Sciatic nerve (tissue), 2 donors: ENCODE results near the gene MRPS18B. TPM values are rescaled to one million over a fixed set of nuclear protein-coding genes. Genes with fewer than 3 reads are reported as not detected.
"Not testable (repeated sequence)": the region's sequence is repeated elsewhere in the genome, so short reads cannot be mapped to it uniquely, and the experiment has no call there.

Experiments used
- ATAC-seq: fragments of 200-7000 bp; cut with Tn5 transposase; one replicate; pipeline ENCODE4 v1.9.1; 2020; ENCODE audit warnings: mild to moderate bottlenecking, moderate library complexity
- DNase-seq: peaks from one replicate; pipeline ENCODE4 v3.0.0-alpha.2; 2020; ENCODE audit warnings: low spot score
- intact Hi-C: fragments of 100-400 bp; cut with DNase I; formaldehyde crosslinking; loops from one replicate; pipeline ENCODE4 v1.14.2; 2022
- total RNA-seq: library from RNA; stranded (reverse); fragmentation: NEBNext Ultra II Directional; extraction: Animal tissue kit (Norgen Biotek cat#: 25700); gene quantifications from one replicate; pipeline ENCODE4 v1.2.1, GENCODE V29; 2021
- donor health status: DM: no; HTN: no; CAD: no.
- donor health status: DM: no; HTN: no; CAD: no.

The MRPS18B gene
- total RNA-seq, 1 donor from 2014 or later: 33.7 TPM

DNA sequence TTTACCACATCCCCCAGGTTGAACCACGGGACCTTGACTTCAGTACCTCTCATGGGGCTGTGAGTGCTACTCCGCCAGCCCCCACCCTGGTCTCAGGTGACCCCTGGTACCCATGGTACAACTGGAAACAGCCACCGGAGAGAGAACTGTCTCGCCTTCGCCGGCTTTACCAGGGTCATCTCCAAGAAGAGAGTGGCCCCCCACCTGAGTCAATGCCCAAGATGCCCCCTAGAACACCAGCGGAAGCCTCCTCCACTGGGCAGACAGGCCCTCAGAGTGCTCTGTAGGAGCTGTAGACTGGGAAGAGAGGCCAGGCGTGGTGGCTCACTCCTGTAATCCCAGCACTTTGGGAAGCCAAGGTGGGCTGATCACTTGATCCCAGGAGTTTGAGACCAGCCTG is 7.9 kb downstream of the MRPS18B start:
- no peak for ATAC-seq
- intact Hi-C loops: no loop called here

DNA sequence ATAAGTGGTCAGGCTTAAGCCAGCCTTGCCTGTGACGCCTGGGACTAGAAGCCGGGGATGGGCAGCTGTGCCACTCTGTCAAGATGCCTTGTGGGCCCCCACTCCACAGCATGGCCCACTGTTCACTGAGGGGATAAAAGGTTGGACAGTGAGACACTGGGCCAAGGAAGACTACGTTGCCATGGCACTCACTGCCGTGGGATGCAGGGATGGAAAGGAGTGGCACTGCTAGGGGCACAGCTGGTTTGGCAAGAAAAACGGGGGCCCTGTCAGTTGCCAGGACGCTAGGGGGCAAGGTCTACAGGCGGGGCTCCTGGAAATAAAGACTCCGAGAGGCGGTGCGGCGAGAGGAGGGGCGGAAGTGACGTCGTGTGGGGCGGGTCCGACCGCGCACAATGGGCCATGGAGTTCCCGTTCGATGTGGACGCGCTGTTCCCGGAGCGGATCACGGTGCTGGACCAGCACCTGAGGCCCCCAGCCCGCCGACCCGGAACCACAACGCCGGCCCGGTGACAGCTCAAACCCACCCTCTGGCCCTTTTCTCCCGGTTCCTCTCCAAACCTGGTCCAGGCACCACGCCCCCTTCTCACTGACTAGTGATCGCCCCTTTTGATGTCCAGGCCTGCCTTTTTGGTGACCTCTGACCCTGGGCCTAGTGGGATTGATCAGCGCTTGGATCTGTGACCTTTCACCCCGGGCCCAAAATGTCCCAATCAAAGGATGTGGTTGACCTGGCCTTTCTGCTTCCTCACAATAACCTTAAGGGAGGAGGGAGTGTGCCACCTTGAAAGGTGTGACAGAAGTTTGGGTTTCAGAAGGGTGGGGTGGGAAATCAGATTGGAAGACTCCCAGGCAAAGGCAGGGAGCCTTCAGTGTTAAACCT is 9.1 kb downstream of the MRPS18B start, which contains the start of gene ATAT1:
ATAT1 (plus strand) TSS at position 391 of the 883 bp plus-strand sequence.
- DNase-seq (peak; percentile 93), ATAC-seq (peak; percentile 98)
- intact Hi-C loops: no loop called here

More for the DNA sequence above, 7.9 kb downstream of the MRPS18B start:
- DNase-seq: no peak

GRCh38 chr6:30635834-30636233 is 18.2 kb downstream of the MRPS18B start:
- DNase-seq (no peak), ATAC-seq (no peak)
- intact Hi-C loops: no loop called here

GRCh38 chr6:30640481-30640880 is 22.8 kb downstream of the MRPS18B start:
- intact Hi-C loops: no loop called here
- ATAC-seq (no peak), DNase-seq (no peak)

DNA sequence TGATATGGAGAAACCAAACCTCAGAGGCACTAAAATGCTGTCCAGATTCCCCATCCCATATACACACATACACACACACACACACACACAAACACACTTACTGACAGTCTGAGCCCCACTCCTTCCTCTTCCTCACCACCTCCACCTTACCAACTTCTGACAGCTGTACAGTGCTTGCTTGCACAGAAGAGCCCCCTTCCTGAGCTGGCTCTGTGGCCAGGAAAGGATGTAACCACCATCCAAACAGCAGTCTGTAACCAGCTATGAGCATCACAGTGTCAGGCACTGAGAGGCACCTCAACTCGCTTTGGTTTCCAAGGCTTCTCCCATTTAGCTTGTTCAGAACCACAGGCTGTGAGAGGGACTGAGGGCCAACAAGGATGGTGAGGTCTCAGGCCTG is 23.4 kb downstream of the MRPS18B start:
- DNase-seq (no peak), ATAC-seq (no peak)
- intact Hi-C loops: no loop called here

GRCh38 chr6:30643656-30644055 is 26.0 kb downstream of the MRPS18B start:
- intact Hi-C loops: no loop called here
- ATAC-seq (no peak), DNase-seq (no peak)

DNA sequence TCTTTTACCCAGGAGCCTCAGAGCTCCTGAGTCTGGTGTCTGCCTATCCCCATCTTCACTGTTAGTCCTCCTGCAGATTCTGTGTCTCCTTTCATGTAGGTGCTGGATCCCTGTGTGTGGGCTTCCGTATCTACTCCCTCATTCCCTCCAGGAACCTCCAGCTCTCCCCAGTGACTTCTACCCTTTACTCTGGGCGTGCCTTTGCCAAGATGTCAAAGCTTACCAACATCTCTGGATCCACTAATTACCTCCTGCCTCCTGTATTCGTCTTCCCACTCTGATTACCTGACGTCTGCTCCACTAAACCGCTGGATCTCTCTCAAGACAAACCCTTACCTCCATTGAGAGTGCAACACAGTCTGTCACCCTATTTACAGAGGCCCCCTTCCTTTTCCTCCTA is 27.1 kb downstream of the MRPS18B start:
- DNase-seq (no peak), ATAC-seq (no peak)
- intact Hi-C loops: no loop called here

GRCh38 chr6:30645989-30646388 is 28.3 kb downstream of the MRPS18B start:
- ATAC-seq: no peak
- intact Hi-C loops: no loop called here
- no peak for DNase-seq

DNA sequence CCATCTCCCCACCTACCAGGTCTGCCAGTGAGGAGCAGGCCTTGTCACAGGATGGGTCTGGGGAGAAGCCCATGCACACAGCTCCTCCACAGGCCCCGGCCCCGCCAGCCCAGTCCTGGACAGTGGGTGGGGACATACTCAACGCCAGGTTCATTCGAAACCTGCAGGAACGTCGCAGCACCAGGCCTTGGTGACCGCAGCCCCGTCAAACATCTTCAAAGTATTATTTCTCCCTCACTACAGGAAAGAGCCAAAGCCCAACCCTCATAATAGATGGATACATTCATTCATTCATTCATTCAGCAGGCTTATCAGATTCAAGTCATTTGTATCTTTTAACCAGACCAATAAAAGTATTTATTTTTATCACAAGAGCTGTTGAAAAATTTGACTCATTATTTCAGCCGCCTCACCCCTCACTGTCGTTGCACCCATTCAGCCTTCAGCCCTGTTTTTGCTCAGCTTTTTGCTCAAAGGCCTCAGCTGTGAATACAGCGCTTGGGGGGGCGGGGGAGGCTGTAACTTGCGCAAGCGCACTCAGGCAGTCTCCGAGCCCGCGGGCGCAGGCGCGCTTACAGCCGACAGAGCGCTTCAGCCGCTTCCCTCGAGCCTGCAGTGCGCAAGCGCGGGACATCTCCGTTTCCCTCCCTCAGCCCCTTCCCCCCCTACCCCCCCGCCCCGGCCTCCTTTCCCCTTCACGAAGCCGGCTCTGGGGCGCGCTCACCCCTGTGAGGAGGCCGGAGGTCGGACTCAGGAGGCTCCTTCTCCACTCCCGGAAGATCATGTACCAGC is 29.0 kb downstream of the MRPS18B start, which contains the start of gene C6orf136:
C6orf136 (plus strand) TSS at position 684 of the 792 bp plus-strand sequence; CDS start at position 783, 99 bp downstream.
- DNase-seq: peak; percentile 94
- intact Hi-C loops: no loop called here
- peak; percentile 96 for ATAC-seq

DNA sequence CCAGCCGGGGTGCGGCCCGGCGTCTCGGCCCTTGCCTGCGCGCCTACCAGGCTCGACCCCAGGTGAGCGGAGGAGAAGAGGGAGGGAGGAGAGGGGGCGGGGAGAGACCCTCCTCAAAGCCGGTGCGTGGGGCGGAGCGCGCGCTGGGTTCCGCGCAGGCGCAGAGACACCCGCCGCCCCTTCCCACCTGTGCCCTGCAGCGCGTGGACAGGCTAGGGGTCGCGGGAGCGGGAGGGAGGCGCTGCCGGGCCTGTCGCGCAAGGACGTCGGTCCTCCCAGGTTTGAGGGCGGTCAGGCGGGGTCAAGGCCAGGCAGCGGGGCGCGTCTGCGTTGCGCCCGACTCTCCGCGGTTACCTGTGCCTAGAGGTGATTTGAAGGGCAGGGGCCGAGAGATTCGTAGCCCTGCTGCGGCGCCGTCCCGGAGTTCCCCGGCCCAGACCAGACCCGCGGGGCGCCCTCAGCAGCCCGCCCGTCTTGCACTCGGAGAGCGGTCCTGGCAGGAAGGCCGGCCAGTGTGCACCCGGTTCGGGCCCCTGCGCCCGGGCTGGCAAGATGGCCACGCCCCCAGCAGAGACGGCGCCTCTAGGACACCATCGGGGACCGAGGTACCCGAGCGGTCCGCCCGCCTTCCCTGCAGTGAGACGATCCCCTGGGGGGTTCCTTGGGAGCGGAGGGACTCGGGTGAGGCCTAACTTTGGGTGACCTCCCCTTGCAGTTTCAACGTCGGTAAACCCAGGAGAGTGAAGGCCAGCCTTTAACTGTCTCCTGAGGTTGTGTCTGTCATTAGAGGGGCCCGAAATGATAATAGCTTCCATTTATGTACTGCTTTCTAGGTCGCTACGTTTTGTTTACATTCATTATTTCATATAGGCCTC is 29.8 kb downstream of the MRPS18B start:
- DNase-seq (peak; percentile 74), ATAC-seq (peak; percentile 71)
- intact Hi-C loops: no loop called here

- intact Hi-C loops: no loop called here
- DNase-seq: no peak
- ATAC-seq: no peak
Observed at GRCh38 chr6:30651143-30651542, 33.5 kb downstream of the MRPS18B start.

GRCh38 chr6:30654798-30655742 is 37.4 kb downstream of the MRPS18B start:
- intact Hi-C loops: no loop called here
- DNase-seq (no peak), ATAC-seq (no peak)

DNA sequence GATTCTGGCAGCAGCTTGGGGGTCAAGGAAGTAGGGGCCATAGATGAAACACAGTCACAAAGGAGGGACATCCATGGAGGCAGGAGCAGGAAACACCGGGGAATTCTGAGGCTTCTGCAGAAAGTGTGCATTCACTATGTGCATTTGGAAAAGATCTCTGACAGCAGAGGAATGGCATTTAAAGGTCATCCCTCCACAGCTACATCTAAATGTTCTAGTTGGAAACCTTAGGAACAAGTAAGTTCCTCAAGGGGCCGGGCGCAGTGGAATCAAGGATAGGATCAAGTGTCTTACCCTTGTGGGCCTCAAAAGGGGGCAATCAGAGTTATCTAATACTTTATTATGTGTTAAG is 38.1 kb downstream of the MRPS18B start:
- DNase-seq (no peak), ATAC-seq (no peak)
- intact Hi-C loops: no loop called here

- ATAC-seq (no peak), DNase-seq (no peak)
- intact Hi-C loops: no loop called here
Observed at GRCh38 chr6:30656513-30656912, 38.9 kb downstream of the MRPS18B start.

DNA sequence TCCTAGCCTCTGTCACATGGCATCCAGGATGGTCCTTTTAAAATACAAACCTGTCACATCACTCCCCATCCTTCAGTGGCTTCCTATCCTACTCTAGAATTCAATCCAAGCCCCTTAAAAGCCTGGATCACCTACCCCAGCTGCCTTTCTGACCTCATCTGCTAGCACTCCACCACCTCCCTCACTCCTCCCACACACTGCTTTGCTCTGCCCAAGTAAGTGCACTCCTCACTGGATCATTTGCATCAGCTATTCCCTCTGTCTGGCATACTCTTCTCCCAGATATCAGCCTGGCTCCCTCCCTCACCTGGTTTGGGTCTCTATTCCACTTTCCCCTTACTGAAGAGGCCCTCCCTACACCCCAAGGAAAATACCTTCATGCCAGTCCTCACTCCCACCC is 39.8 kb downstream of the MRPS18B start:
- intact Hi-C loops: no loop called here
- DNase-seq (no peak), ATAC-seq (no peak)

DNA sequence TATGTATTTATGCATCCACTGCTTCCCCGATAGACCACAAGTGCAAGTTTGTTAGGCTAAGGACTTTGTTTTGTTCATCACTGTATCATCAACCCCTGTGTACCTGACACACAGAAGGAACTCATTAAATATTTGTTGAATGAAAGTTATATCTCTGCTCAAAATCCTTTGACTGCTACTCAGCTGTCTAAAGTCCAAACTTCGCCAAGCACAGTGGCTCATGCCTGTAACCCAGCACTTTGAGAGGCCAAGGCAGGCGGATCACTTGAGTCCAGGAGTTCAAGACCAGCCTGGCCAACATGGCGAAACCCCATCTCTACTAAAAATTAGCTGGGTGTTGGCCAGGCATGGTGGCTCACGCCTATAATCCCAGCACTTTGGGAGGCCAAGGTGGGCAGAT is 40.3 kb downstream of the MRPS18B start:
- DNase-seq, ATAC-seq, intact Hi-C loops: not testable (repeated sequence)

DNA sequence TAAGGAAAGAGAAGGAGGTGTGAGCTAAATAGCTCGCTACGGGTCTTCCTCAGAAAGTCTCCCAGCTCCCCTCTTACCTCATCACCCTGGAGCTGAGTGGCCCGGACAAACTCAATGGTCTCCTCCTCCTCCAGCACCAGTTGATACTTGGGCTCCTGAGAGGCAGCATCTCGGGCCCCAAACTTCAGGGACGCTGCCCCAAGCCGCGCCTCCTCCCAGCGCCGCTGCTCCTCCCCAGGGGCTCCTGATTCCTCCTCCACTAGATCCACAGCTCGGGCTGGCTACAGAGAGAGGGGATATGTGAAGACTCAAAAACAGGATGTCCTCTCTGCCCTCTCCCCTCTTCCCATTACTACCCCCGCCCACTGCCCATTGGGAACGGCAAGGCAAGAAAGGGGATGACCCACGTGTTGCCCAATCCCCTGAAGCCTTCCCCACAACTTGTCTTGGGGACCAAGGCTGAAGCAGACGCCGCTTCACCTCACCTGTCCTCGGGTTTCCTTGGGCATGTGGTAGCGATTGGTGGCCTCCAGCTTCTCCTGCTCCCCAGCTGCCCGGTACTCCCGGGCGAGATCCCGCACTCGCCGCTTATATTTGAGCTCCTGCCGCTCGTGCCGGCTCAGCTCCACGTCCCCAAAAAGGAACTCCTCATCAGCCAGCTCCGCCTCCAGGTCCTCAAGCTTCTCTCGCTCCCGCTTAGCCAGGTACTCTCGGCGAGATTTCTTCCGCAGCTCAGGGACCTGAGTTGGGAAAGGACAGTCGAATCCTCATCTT is 47.5 kb downstream of the MRPS18B start:
- DNase-seq: no peak
- intact Hi-C loops: no loop called here
- ATAC-seq: no peak
